MM.1S (cell line): Measurements from ENCODE around the gene FCGR1A.
"Not testable (repeated sequence)": the region's sequence is repeated elsewhere in the genome, so short reads cannot be mapped to it uniquely, and the experiment has no call there.

Experiments
- EZH2 ChIP-seq: fragments of 300-600 bp; sonication (generic); optimal IDR thresholded peaks from 2 replicates; pipeline ENCODE3; 2017; ENCODE audit warnings: low read depth, mild to moderate bottlenecking, antibody characterized with exemption, low read length, mixed read lengths
- EZH2phosphoT487 ChIP-seq: fragments of 300-600 bp; sonication (generic); IDR thresholded peaks from 2 replicates; pipeline ENCODE4 v1.6.1; 2018; ENCODE audit warnings: antibody characterized with exemption, low read length
- TF ChIP-seq, protein P1 (sequence below): fragments of 300-600 bp; sonication (generic); IDR thresholded peaks from 2 replicates; pipeline ENCODE4 v1.5.1; 2016; ENCODE audit warnings: antibody characterized with exemption, low read length, mixed read lengths

DNA sequence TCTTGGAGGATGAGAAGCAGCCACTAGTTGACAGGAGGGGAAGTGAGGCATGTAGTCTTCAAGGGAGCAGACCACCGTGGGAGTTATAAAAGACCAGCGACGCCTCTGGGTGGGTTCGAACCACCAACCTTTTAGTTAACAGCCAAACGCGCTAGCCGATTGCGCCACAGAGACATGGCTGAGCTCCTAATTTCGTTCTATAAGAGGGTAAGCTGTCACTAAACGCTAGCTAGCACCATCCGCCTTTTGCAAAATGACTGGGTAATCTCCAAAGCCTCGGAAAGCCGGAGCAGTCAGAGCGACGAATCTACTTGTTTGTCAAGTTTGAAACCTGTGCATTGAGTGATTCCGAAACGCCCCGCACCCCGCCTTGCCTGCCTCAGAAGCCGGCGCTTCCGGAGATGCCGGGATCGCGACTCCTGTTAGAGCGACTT is 42.3 kb upstream of the FCGR1A start:
- TF ChIP-seq, protein P1, sequence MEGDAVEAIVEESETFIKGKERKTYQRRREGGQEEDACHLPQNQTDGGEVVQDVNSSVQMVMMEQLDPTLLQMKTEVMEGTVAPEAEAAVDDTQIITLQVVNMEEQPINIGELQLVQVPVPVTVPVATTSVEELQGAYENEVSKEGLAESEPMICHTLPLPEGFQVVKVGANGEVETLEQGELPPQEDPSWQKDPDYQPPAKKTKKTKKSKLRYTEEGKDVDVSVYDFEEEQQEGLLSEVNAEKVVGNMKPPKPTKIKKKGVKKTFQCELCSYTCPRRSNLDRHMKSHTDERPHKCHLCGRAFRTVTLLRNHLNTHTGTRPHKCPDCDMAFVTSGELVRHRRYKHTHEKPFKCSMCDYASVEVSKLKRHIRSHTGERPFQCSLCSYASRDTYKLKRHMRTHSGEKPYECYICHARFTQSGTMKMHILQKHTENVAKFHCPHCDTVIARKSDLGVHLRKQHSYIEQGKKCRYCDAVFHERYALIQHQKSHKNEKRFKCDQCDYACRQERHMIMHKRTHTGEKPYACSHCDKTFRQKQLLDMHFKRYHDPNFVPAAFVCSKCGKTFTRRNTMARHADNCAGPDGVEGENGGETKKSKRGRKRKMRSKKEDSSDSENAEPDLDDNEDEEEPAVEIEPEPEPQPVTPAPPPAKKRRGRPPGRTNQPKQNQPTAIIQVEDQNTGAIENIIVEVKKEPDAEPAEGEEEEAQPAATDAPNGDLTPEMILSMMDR, result not testable (repeated sequence)
- TF ChIP-seq EZH2phosphoT487, EZH2: not testable (repeated sequence)
